Measurements from ENCODE around the gene WDR35.

WDR35 gene

DNA sequence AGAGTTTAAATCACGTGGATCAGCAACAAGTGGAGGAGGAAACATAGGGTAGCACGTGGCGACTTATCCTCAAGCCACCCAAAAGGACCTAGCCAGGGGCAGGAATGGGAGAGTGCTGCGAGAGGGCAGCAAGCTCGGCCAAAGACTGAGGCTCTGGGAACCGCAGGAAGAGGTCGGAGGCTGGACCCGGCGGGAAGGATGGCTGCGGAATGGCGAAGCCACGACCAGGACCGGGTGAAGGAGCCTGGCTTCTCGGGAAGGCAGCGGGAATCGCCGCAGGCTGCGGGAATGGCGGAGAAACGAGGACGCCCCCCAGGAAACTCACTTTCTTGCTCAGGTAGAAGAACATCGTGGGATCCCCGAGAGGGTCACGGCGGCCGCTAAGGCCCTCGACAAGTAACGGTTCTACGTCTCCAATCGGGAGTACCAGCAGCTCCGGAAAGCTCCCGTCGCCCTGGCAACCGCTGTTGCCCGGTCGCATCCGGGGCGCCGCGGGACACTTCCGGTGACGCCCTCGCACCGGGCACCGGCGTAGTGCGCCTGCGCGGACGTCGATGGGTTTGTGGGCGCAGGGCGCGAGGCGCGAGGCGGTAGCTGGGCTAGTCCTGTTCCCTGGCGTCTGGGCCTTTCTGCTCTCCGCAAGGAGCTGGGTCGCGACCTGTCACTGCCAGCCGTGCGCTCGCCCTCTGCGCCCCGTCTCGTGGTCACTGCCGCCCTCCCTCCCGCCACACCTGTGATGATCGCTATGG is at the start of gene WDR35:
Gene WDR35, minus strand, starts transcription at position 439 of the 749 bp plus-strand sequence. Its CDS starts 90 bp downstream, at position 349.
- DNase-seq (ENCODE audit: low read depth): peak; percentile 49

DNA sequence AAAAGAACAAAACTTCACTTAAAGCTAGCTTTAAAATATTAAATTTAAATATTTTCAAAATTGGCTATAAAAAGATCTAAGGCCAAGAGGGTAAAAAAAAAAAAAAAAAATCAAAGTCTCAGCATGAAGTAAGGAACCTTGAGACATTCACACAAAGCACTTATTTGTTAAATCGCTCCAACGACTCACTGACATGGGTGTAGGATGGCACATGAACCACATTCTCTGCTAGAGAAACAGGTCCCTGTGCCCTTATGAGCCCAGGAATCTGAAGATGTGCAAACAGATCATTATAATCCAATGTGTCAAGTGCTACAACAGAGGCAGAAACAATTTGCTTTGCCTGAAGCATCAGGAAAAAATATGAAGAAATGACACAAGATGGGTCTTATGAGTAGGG is 47.8 kb upstream of the WDR35 start:
- no peak for DNase-seq (ENCODE audit: low read depth)

DNA sequence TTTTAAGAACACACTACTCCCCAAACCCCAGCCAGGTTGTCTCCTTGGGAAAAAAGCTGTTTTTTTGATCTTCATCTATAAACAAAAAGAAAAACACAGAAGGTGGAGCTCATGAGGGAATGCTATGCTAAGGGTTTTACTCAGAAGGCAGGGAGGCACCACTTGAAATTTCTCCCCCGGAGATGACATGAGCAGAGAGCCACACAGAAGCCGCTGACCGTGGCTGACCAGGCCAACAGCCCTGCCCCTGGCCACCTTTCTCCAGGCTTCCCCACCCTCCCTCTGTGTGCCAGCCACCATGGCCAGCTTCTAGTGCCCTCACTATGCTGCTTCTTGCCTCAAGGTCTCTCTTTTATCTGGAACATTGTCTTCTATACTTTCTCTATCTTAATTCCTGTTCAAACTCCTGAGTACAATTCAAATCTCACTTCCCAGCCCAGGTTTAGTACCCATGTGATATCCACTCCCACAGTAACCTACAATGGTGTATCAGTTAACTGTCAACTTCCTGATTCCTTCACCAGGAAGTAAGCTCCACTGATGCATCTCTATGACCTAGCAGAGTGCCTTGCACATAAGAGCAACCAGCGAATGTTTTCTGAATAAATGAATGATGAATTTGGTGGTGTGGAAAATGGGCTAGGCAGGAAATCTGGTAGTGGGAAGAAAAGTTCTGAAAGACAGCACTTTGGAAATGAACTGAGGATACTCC is 46.2 kb upstream of the WDR35 start:
- no peak for DNase-seq (ENCODE audit: low read depth)

DNA sequence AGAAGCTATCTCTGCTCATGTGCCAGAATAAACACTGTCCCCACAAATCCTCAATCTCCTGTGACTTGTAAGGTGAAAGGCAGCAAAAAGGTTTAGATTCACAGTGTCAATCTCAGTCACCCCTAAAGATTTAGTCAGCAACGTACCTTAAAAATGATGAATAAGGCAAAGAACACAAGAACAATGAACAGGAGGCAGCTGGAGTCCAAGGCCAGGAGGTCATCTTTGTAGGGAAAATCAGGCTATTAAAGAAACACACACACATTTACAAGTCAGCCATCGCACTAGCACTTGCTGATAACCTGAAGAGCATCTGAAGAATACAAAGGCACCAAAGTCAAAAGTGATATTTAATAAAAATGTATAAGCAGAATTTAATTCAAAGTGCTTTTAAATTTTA is 44.9 kb upstream of the WDR35 start:
- no peak for DNase-seq (ENCODE audit: low read depth)

DNA sequence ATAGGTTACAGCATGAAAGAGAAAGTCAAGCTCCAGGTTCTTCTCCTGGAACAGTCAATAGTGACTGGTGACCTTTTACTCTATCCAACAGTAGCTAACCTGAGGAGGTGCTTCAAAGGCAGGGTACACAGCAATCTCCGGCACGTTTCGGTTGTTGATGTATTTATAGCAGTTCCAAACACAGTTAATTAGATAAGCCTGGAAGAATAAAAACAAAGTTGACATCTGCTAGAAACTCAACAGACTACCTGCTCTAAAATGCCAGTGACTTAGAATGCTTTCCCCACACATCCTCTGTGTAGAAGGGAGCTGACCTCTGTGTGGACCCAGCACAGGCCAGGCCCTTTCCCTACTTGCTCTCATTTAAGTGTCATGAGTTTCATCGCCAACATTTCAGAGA is 44.3 kb upstream of the WDR35 start:
- no peak for DNase-seq (ENCODE audit: low read depth)

DNA sequence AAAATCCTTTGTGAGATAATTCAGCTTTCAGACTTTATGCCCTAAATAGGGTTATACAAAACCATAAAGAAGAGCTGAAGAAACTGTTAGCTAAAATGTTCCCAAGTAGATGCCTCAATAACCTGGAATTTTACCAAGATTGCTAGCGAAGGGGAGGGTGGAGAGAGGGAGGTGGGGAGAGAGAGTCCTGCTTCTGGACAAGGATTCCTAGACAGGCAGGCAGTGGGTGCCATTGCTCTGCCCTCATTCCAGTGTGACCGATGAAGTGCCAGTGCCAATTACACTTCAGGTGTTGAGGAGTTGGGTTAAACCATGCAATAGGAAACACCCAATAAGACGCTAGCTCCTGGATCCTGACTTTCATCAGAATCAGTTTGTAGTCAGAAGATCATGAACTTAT is 43.4 kb upstream of the WDR35 start:
- no peak for DNase-seq (ENCODE audit: low read depth)

DNA sequence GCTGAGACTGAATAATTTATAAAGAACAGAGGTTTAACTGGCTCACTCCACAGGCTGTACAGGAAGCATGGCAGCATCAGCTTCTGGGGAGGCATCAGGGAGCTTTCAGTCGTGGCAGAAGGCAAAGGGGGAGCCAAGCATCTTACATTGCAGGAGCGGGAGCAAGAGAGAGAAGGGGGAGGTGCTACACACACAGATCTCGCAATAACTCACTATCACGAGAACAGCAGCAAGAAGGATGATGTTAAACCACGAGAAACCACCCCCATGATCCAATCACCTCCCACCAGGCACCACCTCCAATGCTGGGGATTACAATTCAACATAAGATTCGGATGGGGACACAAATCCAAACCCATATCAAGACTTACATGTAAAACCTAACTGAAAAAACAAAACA is 40.3 kb upstream of the WDR35 start:
- DNase-seq (ENCODE audit: low read depth): no peak

DNA sequence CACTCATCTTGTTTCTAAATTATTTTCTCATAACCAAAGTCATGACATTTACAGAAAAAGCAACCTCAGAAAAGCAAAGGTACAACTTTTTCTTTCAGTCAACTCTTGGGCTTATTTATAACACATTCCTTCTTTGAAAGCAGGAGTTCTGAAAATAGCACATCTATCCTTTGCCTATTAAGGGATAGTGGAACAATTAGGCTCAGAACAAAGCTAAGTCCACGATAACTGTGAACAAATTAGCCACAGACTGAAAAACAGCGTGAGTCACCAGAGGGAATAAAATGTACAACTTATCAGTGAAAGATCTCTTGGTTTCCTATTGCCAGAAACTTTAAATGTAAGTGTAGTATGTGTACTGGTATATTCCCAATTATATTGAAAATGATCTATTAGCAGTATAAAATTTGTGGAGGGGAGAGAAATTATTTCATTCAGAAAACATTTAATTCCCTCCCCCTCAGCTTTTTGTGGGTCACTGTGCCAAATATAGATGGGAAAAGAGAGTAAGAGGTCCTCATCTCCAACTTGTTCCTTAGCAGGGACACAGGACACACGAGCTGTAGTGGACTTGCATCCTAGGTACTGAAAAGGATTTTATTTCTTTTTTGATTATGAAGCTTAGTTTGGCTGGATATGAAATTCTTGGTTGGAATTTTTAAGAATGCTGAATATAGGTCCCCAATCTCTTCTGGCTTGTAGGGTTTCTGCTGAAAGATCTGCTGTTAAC is 38.0 kb upstream of the WDR35 start:
- no peak for DNase-seq (ENCODE audit: low read depth)

DNA sequence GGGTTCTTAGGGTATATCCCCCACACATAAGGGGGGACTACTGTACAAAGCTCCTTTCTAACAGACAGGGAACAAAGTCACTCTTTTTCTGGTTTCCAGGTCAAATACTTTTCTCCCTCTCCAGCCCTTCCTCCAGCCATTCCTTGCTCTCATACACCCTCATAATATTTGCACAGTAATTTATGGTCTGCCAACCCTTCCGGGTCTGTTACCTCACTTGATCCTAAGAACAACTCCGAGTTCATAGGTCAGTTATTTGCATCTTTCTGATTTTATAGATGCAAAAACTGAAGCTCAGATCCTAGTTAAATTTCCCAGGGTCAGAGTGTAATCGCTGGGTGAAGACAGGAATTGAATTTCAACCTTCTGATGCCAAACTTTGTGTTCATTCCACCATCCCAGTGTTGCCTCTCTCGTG is 37.4 kb upstream of the WDR35 start:
- no peak for DNase-seq (ENCODE audit: low read depth)

DNA sequence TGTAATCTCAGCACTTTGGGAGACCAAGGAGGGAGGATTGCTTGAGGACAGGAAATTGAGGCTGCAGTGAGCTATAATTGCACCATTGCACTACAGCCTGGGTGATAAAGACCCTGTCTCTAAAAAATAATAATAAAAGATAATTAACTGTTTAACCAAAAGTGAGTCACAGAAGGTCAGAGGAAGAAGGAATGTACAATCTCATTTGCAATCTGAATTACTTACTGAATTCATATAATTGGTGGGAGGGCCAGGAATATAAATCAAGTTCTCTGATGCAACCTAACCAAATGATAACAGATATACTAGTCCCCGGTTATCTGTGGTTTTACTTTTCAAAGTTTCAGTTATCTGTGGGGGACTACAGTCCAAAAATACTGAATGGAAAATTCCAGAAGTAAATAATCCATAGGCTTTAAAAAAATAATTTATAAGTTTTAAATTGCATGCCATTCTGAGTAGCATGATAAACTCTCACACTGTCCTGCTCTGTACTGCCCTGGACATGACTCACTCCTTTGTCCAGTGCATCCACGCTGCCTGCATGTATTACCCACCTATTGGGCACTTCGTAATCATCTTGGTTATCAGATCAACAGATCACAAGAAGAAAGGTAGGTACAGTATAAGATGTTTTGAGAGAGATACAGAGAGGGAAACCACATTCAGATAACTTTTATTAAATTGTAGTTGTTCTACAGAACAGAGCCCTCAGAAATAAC is 35.3 kb upstream of the WDR35 start:
- DNase-seq (ENCODE audit: low read depth): peak; percentile 47

DNA sequence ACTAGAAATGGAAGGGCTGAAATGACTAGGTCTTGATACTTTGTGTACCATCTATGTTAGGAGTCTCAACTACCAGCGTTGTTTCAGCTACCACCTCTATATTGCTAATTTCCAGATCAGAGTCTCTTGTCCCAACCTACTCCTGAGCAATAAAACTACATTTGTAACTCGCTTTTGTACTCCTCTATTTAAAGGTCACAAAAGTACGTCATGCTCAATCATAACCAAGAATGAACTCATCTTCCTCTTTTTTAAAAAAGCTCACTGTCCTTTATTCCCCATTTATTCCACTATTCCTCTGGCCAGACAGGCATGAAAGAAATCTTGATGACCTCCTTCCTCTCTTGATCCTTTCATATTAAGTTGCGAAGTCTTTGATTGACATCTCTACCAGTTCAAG is 33.8 kb upstream of the WDR35 start:
- no peak for DNase-seq (ENCODE audit: low read depth)

DNA sequence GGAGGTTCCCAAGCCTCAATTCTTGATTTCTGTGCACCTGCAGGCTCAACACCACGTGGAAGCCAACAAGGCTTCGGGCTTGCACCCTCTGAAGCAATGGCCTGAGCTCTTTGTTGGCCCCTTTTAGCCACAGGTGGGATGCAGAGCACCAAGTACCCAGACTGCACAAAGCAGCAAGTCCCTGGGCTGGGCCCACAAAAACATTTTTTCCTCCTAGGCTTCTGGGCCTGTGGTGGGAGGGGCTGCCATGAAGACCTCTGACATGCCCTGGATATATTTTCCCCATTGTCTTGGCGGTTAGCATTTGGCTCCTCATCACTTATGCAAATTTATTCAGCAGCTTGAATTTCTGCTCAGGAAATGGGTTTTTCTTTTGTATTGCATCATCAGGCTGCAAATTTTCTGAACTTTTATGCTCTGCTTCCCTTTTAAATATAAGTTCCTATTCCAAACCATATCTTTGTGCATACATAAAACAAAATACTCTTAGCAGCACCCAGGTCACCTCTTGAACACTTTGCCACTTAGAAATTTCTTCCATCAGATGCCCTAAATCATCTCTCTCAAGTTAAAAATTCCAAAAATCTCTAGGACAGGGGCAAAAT is 31.6 kb upstream of the WDR35 start:
- DNase-seq (ENCODE audit: low read depth): no peak

DNA sequence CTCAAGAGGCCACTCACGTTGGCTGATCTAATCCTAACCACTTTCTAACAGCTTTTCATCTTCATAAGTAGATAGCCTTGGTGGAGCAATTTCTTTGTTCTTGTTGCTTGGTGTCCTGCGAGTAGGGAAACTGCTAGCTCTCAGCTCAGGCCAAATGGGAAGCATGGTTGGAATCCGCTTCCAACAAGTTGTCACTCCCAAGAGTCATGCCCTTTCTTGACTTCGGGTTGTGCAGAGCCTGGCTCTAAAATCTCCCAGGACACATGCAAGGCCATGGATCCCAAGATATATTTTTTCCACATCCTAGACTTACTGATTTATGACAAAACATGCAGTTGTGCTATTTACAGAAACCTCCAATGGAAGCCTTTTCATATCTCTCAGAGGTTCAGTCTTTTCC is 29.8 kb upstream of the WDR35 start:
- DNase-seq (ENCODE audit: low read depth): no peak

DNA sequence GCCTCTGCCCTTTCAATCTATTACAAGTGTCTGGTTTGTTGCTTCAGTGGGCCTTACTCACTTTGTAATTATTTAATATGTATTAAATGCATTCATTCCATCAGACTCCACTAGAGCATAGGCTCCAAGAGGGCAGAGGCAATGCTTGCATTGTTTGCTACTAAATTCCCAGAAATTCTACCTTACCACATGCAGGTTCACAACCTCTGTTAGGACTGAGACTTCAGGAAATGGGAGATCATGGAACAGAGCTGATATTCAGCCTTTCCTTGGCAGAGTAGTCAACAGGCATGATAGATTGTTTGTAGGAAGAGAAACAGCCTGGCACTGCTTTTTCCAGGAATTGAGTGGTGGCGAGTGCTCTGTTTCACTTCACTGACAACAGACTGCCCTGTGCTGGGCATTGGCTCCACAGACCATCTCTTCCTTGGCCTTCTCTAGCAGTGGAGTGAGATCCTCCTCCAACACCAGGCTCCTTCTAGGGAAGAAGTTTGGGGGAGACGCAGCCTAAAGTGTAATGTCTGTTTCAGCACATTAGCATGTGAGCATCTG is 28.8 kb upstream of the WDR35 start:
- DNase-seq (ENCODE audit: low read depth): no peak

DNA sequence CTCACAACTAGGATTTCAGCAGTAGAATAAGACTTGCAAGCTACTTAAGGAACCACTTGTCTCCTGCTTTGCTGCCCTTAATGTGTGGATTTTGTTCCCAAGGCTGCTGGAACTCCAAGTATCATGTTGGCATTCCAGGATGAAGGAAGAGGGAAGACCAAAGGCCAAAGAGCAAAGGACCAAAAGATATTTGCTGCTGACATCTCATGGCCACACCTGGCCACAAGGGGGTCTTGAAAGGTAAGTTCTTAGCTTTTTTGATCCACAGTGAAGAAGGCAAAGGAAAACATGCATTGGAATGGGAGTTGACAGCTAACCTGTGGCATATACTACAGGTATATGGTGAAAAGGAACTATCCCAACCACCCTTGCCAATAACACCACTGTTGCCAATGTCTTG is 26.4 kb upstream of the WDR35 start:
- no peak for DNase-seq (ENCODE audit: low read depth)

DNA sequence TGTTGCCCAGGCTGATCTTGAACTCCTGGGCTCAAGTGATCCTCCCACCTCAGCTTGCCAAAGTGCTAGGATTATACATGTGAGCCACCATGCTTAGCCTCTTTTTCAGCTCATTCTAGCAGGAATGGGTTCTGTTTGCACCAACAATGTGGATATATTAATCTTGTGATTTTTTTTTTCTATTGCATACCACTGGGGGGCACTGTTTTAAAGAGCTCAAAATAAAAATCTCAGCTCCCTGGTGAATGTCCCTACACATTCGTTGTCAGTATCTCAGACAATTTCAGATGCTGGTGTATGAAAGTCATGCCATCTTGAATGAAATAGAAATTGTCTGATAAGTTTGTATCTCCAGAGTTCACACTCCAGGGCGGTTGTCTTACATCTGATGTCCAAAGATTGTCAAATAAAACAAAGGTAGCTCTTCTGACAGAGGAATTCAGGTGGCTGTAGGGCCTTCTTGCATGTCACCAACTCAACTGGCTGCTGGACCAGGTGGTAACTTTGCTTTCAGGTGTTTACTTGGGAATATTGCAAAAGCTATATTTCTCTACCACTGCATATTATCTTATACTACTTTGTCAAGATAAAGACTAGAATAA is 25.7 kb upstream of the WDR35 start:
- no peak for DNase-seq (ENCODE audit: low read depth)

DNA sequence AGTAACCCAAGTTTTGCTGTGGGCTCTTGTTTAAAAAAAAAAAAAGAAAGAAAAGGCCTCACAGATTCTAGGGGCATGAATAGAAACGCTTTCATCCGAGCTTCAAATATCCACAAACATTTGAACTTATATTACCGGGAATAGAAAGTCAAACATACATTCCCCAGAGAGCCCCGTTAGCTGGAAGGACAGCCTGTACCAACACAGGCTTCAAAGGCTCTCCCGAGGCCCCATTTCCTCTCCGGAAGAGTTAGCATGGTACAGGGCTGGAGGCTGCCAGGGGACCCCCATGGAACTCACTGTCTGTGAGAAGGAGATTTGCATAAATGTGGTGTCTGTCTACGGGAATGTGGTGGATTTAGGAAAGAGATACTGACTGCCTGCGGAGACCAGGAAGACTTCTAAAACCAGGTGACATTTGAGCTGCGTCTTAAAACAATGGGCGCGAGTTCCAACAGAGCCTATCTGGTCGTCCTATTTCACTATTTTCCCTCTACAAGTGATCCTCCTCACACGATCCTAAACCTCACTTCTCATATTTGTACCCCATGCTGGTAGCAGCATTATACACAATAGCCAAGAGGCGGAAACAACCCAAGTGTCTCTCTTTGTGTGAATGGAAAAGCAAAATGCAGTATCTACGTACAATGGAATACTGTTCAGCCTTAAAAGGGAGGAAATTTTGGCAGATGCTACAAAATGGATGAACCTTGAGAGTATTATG is 23.4 kb upstream of the WDR35 start:
- DNase-seq (ENCODE audit: low read depth): no peak

DNA sequence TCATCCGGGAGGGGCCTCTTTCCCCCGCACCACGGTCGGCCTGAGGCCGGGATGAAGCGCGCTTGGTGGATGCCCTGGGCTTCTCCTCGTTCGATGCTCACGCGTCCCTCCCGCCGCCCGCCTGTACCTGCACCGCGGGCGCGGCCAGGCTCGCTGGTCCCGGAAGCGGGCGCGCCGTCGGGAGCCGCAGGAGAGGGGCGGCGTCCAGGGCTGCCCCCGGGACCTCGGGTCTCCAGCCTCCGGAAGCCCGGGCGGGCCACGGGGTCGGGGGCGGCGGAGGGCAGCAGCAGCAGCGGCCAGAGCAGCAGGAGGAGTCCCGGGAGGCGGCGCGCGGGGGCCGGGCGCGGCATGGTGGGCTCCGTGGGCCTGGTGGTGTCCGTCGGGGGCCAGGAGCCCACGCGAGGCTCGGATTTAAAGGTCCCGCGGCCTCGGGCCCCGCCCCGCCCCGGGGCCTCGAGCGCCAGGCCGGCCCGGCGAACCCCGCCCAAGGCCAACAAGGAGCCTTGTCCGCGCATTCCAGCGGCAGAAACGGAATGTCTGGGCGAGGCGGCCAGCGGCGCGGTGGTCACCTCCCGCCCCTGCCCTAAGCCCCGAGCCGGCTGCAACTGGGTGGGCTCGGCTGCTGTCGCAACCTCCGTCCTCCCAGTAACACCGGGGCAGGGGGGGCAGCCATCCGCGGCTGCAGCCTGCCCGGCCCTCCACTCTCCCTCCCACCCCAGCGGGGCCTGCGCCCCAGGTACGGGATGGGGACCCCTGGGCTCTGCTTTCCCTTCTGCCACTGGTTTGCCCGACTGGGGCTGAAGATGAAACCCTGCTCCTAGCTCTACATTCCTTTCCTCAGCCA is 22.6 kb upstream of the WDR35 start, which contains the start of gene MATN3:
Gene MATN3, minus strand, starts transcription at position 387 of the 844 bp plus-strand sequence. Its CDS starts 37 bp downstream, at position 350.
- DNase-seq (ENCODE audit: low read depth): no peak

DNA sequence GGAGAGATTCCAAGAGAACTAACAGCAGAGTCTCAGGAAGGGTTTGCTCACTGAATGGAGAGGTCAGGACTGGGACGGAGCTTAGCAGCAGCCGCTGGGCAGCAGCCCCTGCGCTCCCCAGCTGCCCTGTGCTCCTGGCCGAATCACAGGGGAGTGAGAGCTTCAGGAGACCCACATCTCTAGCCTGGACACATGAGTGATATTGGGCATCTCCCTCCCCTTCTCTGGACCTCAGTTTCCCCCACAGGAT is 22.1 kb upstream of the WDR35 start:
- no peak for DNase-seq (ENCODE audit: low read depth)
